CD14-positive monocyte (primary cell): ENCODE data around the gene CASD1. TPM values are rescaled to one million over a fixed set of nuclear protein-coding genes. Genes with fewer than 3 reads are reported as not detected.

Source experiments
- DNase-seq, 3 donors: peaks; one replicate each; pipeline ENCODE4 v3.0.0-alpha.2; 2011 to 2022
- H2AFZ ChIP-seq: 2 replicates; pipeline ENCODE4 v1.6.0; 2012; ENCODE audit warnings: mild to moderate bottlenecking, low read depth, low read length, inconsistent platforms; ENCODE audit not compliant: insufficient read depth, poor library complexity, severe bottlenecking
- H3K27ac ChIP-seq, 2 donors: 1 replicate in 1 of 2; 2 replicates in 1 of 2; pipeline ENCODE4 v1.5.1; 2012 to 2013; ENCODE audit warnings: low read length in 2 of 2, control low read depth in 1 of 2, inconsistent platforms in 1 of 2, low read depth in 1 of 2, mild to moderate bottlenecking in 1 of 2
- H3K27me3 ChIP-seq, 2 donors: one replicate each; pipeline versions ENCODE4 v1.6.0 to v1.6.1; 2011 to 2013; ENCODE audit warnings: low read length in 2 of 2; ENCODE audit not compliant: control insufficient read depth in 2 of 2, insufficient read depth in 2 of 2
- H3K36me3 ChIP-seq, 2 donors: replicated peaks in 1 of 2; 1 replicate in 1 of 2; 2 replicates in 1 of 2; pipeline versions ENCODE4 v1.5.1 to v1.6.1; 2012 to 2013; ENCODE audit warnings: low read length in 2 of 2, control low read depth in 1 of 2, inconsistent platforms in 1 of 2, mild to moderate bottlenecking in 1 of 2; ENCODE audit not compliant: insufficient read depth in 2 of 2, control insufficient read depth in 1 of 2
- H3K4me1 ChIP-seq, 2 donors: 1 replicate in 1 of 2; 2 replicates in 1 of 2; pipeline versions ENCODE4 v1.5.1 to v1.6.1; 2012 to 2013; ENCODE audit warnings: low read length in 2 of 2, control low read depth in 1 of 2, inconsistent platforms in 1 of 2, mild to moderate bottlenecking in 1 of 2, moderate library complexity in 1 of 2; ENCODE audit not compliant: insufficient read depth in 2 of 2, control insufficient read depth in 1 of 2
- H3K4me2 ChIP-seq: replicated peaks from 2 replicates; pipeline ENCODE3; 2012; ENCODE audit warnings: low read length, moderate library complexity, mild to moderate bottlenecking; ENCODE audit not compliant: poor library complexity, severe bottlenecking; ENCODE audit errors: extremely low read depth
- H3K4me3 ChIP-seq, 3 experiments: fragments of 200-600 bp in 1 of 3; sonication (generic) in 1 of 3; replicated peaks in 1 of 3; 1 replicate in 2 of 3; 2 replicates in 1 of 3; pipeline ENCODE4 v1.5.1; 2011 to 2013; ENCODE audit warnings: low read length in 3 of 3, mild to moderate bottlenecking in 3 of 3, control low read depth in 2 of 3, low read depth in 2 of 3, inconsistent platforms in 1 of 3, moderate library complexity in 1 of 3
- H3K79me2 ChIP-seq: 2 replicates; pipeline ENCODE4 v1.6.0; 2012; ENCODE audit warnings: mild to moderate bottlenecking, control low read depth, inconsistent platforms, low read length, moderate library complexity; ENCODE audit not compliant: insufficient read depth
- H3K9ac ChIP-seq: 2 replicates; pipeline ENCODE4 v1.6.0; 2017; ENCODE audit warnings: low read length, mild to moderate bottlenecking; ENCODE audit not compliant: insufficient read depth, poor library complexity, severe bottlenecking
- H3K9me3 ChIP-seq, 2 donors: replicated peaks in 1 of 2; 1 replicate in 1 of 2; 2 replicates in 1 of 2; pipeline versions ENCODE4 v1.5.1 to v1.6.1; 2012 to 2013; ENCODE audit warnings: low read length in 2 of 2, control low read depth in 1 of 2; ENCODE audit not compliant: control insufficient read depth in 1 of 2, insufficient read depth in 1 of 2
- H4K20me1 ChIP-seq: 2 replicates; pipeline ENCODE4 v1.6.0; 2012; ENCODE audit warnings: mild to moderate bottlenecking, low read length, control low read depth, moderate library complexity; ENCODE audit not compliant: insufficient read depth
- H3K27ac Mint-ChIP-seq, 7 donors: one replicate each; pipeline ENCODE4 v1.8.0; 2020; ENCODE audit warnings: mild to moderate bottlenecking in 7 of 7, mixed read lengths in 7 of 7, moderate library complexity in 6 of 7, inconsistent platforms in 2 of 7
- H3K27me3 Mint-ChIP-seq, 3 donors: one replicate each; pipeline ENCODE4 v1.8.0; 2021 to 2022; ENCODE audit warnings: low read depth in 3 of 3, mild to moderate bottlenecking in 3 of 3, mixed read lengths in 3 of 3, moderate library complexity in 3 of 3, inconsistent platforms in 1 of 3
- H3K36me3 Mint-ChIP-seq, 2 donors: one replicate each; pipeline ENCODE4 v1.8.0; 2020; ENCODE audit warnings: mixed read lengths in 2 of 2, inconsistent platforms in 1 of 2, mild to moderate bottlenecking in 1 of 2
- H3K4me1 Mint-ChIP-seq: one replicate; pipeline ENCODE4 v1.8.0; 2020; ENCODE audit warnings: mild to moderate bottlenecking, mixed read lengths
- H3K4me3 Mint-ChIP-seq, 2 donors: one replicate each; pipeline ENCODE4 v1.8.0; 2020; ENCODE audit warnings: mild to moderate bottlenecking in 2 of 2, mixed read lengths in 2 of 2, moderate library complexity in 1 of 2
- H3K9me3 Mint-ChIP-seq, 7 donors: one replicate each; pipeline ENCODE4 v1.8.0; 2020 to 2022; ENCODE audit warnings: mixed read lengths in 7 of 7, mild to moderate bottlenecking in 6 of 7, moderate library complexity in 6 of 7, inconsistent platforms in 2 of 7
- CTCF ChIP-seq: fragments of 200-600 bp; IDR thresholded peaks from one replicate; pipeline ENCODE4 v1.8.0; 2022; ENCODE audit warnings: antibody characterized with exemption, mild to moderate bottlenecking
- WGBS: methylation state at CpG from one replicate; pipeline ENCODE4 v1.1.5; 2013; ENCODE audit warnings: missing lambda C conversion rate; ENCODE audit not compliant: insufficient coverage; 5-methylcytosine and 5-hydroxymethylcytosine counted together
- intact Hi-C, 2 donors: fragments of 100-400 bp; cut with micrococcal nuclease; formaldehyde crosslinking; loops; one replicate each; pipeline versions ENCODE4 v1.15.0 to v1.15.1; 2023
- polyA plus RNA-seq, 3 donors: library from polyadenylated mRNA; depleted of rRNA in 1 of 3; unstranded in 2 of 3; stranded (reverse) in 1 of 3; fragments of 300-500 nt in 2 of 3; fragments of >200 nt in 1 of 3; fragmentation: Illumina TruSeq in 2 of 3; gene quantifications; 1 replicate in 2 of 3; 2 replicates in 1 of 3; pipeline ENCODE4 v1.2.3, GENCODE V29; 2012 to 2021

Gene CASD1
- polyA plus RNA-seq, 3 donors: 2.0 to 4.4 (median 3.6) TPM

- Mint-ChIP-seq H3K9me3 (peaks cover 0 to 2% (median 0%) of the 10 kb centered on the region in 7 donors), H3K4me1 (no peaks in the 10 kb centered on the region), H3K4me3 (no peak overlapping the region), H3K27ac (no peak overlapping the region), H3K27me3 (peaks cover 0 to 1% (median under 1%) of the 10 kb centered on the region in 3 donors), H3K36me3 (no peaks in the 10 kb centered on the region)
- DNase-seq: no peak
- Histone ChIP-seq H4K20me1 (no peaks in the 10 kb centered on the region), H3K4me2 (no peak overlapping the region), H3K36me3 (no peaks in the 10 kb centered on the region), H3K79me2 (no peaks in the 10 kb centered on the region), H3K27ac (no peak overlapping the region), H3K4me1 (no peaks in the 10 kb centered on the region), H3K27me3 (no peaks in the 10 kb centered on the region), H3K4me3 (no peak overlapping the region), H3K9ac (no peak overlapping the region), H2AFZ (no peak overlapping the region), H3K9me3 (no peaks in the 10 kb centered on the region)
- no CpG with 5 or more reads among the region's 3 CpGs for WGBS
- intact Hi-C loops: no loop called here
- no peak for TF ChIP-seq CTCF
Observed at GRCh38 chr7:94478648-94479214, 30.9 kb upstream of the CASD1 start.

- intact Hi-C loops: no loop called here
- H3K4me3 ChIP-seq: no peak overlapping the region
- no peak overlapping the region for H3K27ac Mint-ChIP-seq
- H3K4me1 ChIP-seq: no peaks in the 10 kb centered on the region
- no peaks in the 10 kb centered on the region for H3K4me1 Mint-ChIP-seq
- no peaks in the 10 kb centered on the region for H3K27me3 ChIP-seq
- H3K9me3 Mint-ChIP-seq: peaks cover 0 to 2% (median 0%) of the 10 kb centered on the region in 7 donors
- no peak overlapping the region for H3K4me3 Mint-ChIP-seq
- TF ChIP-seq CTCF: no peak
- 100% methylated on average over 2 of the region's 3 CpGs for WGBS
- no peak overlapping the region for H3K4me2 ChIP-seq
- no peaks in the 10 kb centered on the region for H3K79me2 ChIP-seq
- no peaks in the 10 kb centered on the region for H3K36me3 ChIP-seq
- no peak overlapping the region for H2AFZ ChIP-seq
- H3K27me3 Mint-ChIP-seq: peaks cover 3 to 4% (median 3%) of the 10 kb centered on the region in 3 donors
- no peak for DNase-seq
- no peak overlapping the region for H3K9ac ChIP-seq
- no peak overlapping the region for H3K27ac ChIP-seq
- no peaks in the 10 kb centered on the region for H4K20me1 ChIP-seq
- no peaks in the 10 kb centered on the region for H3K9me3 ChIP-seq
- H3K36me3 Mint-ChIP-seq: no peaks in the 10 kb centered on the region
Observed at GRCh38 chr7:94481279-94481678, 28.3 kb upstream of the CASD1 start.
